Measurements from ENCODE around the gene OR8A1.
"Not testable (repeated sequence)": the region's sequence is repeated elsewhere in the genome, so short reads cannot be mapped to it uniquely, and the experiment has no call there.

The OR8A1 gene

GRCh38 chr11:124595302-124595701 is 25.5 kb downstream of the OR8A1 start:
- no peak for DNase-seq (ENCODE audit: low read depth, low spot score)

GRCh38 chr11:124597626-124598025 is 27.8 kb downstream of the OR8A1 start:
- DNase-seq (ENCODE audit: low read depth, low spot score) = no peak

- DNase-seq (ENCODE audit: low read depth, low spot score) = no peak
Observed at GRCh38 chr11:124600621-124601320, 31.0 kb downstream of the OR8A1 start.

- no peak for DNase-seq (ENCODE audit: low read depth, low spot score)
Observed at GRCh38 chr11:124602193-124602592, 32.4 kb downstream of the OR8A1 start.

GRCh38 chr11:124602723-124603122 is 32.9 kb downstream of the OR8A1 start:
- not testable (repeated sequence) for DNase-seq (ENCODE audit: low read depth, low spot score)

- DNase-seq (ENCODE audit: low read depth, low spot score) = no peak
Observed at GRCh38 chr11:124605719-124606118, 35.9 kb downstream of the OR8A1 start.

GRCh38 chr11:124608147-124608546 is 38.4 kb downstream of the OR8A1 start:
- no peak for DNase-seq (ENCODE audit: low read depth, low spot score)

- no peak for DNase-seq (ENCODE audit: low read depth, low spot score)
Observed at GRCh38 chr11:124610295-124610694, 40.5 kb downstream of the OR8A1 start.

- no peak for DNase-seq (ENCODE audit: low read depth, low spot score)
Observed at GRCh38 chr11:124611064-124611463, 41.3 kb downstream of the OR8A1 start, which contains the start of gene PANX3. Gene PANX3 (plus strand): TSS chr11:124611428. CDS start chr11:124611557, 129 bp downstream.

GRCh38 chr11:124612045-124612444 is 42.2 kb downstream of the OR8A1 start:
- no peak for DNase-seq (ENCODE audit: low read depth, low spot score)

GRCh38 chr11:124612567-124613246 is 42.9 kb downstream of the OR8A1 start:
- no peak for DNase-seq (ENCODE audit: low read depth, low spot score)

- no peak for DNase-seq (ENCODE audit: low read depth, low spot score)
Observed at GRCh38 chr11:124618863-124619262, 49.1 kb downstream of the OR8A1 start.

All from iPS DF 19.7 (cell line).